ENCODE measurements around the gene EYA3.

Gene EYA3

GRCh38 chr1:28099050-28099769, 10.8 kb upstream of the EYA3 start:
- no peak for FAIRE-seq
- DNase-seq (ENCODE audit: insufficient read length, low spot score): no peak
- TF ChIP-seq POLR2A (IDR thresholded peaks at IDR 0.05; ENCODE audit: low read depth, low read length): no peak

GRCh38 chr1:28097100-28097472, 8.7 kb upstream of the EYA3 start:
- no peak for TF ChIP-seq POLR2A (IDR thresholded peaks at IDR 0.05; ENCODE audit: low read depth, low read length)
- DNase-seq (ENCODE audit: insufficient read length, low spot score) (no peak), FAIRE-seq (no peak)

GRCh38 chr1:28096210-28097099, 8.0 kb upstream of the EYA3 start:
- no peak for TF ChIP-seq POLR2A (IDR thresholded peaks at IDR 0.05; ENCODE audit: low read depth, low read length)
- no peak for FAIRE-seq
- no peak for DNase-seq (ENCODE audit: insufficient read length, low spot score)

- no peak for TF ChIP-seq POLR2A (IDR thresholded peaks at IDR 0.05; ENCODE audit: low read depth, low read length)
- FAIRE-seq (no peak), DNase-seq (ENCODE audit: insufficient read length, low spot score) (no peak)
Measured at GRCh38 chr1:28091043-28091781, 2.8 kb upstream of the EYA3 start.

GRCh38 chr1:28087614-28088167, 719 bp downstream of the EYA3 start:
- TF ChIP-seq POLR2A (IDR thresholded peaks at IDR 0.05; ENCODE audit: low read depth, low read length): no peak
- FAIRE-seq (no peak), DNase-seq (ENCODE audit: insufficient read length, low spot score) (no peak)

GRCh38 chr1:28086651-28087050, 1.8 kb downstream of the EYA3 start:
- no peak for FAIRE-seq
- DNase-seq (ENCODE audit: insufficient read length, low spot score): no peak
- TF ChIP-seq POLR2A (IDR thresholded peaks at IDR 0.05; ENCODE audit: low read depth, low read length): no peak

- TF ChIP-seq POLR2A (IDR thresholded peaks at IDR 0.05; ENCODE audit: low read depth, low read length): no peak
- DNase-seq (ENCODE audit: insufficient read length, low spot score) (no peak), FAIRE-seq (no peak)
Measured at GRCh38 chr1:28085129-28085528, 3.3 kb downstream of the EYA3 start.

- FAIRE-seq (no peak), DNase-seq (ENCODE audit: insufficient read length, low spot score) (no peak)
- no peak for TF ChIP-seq POLR2A (IDR thresholded peaks at IDR 0.05; ENCODE audit: low read depth, low read length)
Measured at GRCh38 chr1:28083876-28084275, 4.5 kb downstream of the EYA3 start.

GRCh38 chr1:28078680-28079626, 9.5 kb downstream of the EYA3 start:
- DNase-seq (ENCODE audit: insufficient read length, low spot score) (no peak), FAIRE-seq (peak; percentile 86)
- TF ChIP-seq POLR2A (IDR thresholded peaks at IDR 0.05; ENCODE audit: low read depth, low read length): no peak

GRCh38 chr1:28078262-28078661, 10.1 kb downstream of the EYA3 start:
- FAIRE-seq (no peak), DNase-seq (ENCODE audit: insufficient read length, low spot score) (no peak)
- TF ChIP-seq POLR2A (IDR thresholded peaks at IDR 0.05; ENCODE audit: low read depth, low read length): no peak

GRCh38 chr1:28074892-28075511, 13.4 kb downstream of the EYA3 start:
- FAIRE-seq: peak; percentile 27
- no peak for TF ChIP-seq POLR2A (IDR thresholded peaks at IDR 0.05; ENCODE audit: low read depth, low read length)
- no peak for DNase-seq (ENCODE audit: insufficient read length, low spot score)

GRCh38 chr1:28073867-28074266, 14.5 kb downstream of the EYA3 start:
- FAIRE-seq (no peak), DNase-seq (ENCODE audit: insufficient read length, low spot score) (no peak)
- no peak for TF ChIP-seq POLR2A (IDR thresholded peaks at IDR 0.05; ENCODE audit: low read depth, low read length)
